ENCODE data around the gene PTER. TPM values are rescaled to one million over a fixed set of nuclear protein-coding genes. Genes with fewer than 3 reads are reported as not detected.

The PTER gene
- total RNA-seq, 4 donors from 2014 or later: 7.1 to 19.5 (median 12.8) TPM

DNA sequence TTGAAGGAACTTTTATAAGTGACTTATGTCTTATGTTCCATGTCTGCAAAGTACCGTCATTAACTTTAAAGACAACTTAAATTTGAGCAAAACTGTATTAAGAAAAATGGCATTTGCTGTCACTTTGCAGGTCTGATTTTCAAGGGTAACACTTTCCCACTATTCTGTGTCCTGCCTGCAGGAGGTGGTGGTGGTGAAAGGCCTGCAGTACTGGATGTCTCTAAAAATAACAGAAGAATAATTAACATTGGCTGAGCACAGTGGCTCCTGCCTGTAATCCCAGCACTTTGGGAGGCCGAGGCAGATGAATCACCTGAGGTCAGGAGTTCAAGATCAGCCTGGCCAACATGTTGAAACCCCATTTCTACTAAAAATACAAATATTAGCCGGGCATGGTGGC lies 13.2 kb upstream of the PTER start:
- TF ChIP-seq, protein P1, sequence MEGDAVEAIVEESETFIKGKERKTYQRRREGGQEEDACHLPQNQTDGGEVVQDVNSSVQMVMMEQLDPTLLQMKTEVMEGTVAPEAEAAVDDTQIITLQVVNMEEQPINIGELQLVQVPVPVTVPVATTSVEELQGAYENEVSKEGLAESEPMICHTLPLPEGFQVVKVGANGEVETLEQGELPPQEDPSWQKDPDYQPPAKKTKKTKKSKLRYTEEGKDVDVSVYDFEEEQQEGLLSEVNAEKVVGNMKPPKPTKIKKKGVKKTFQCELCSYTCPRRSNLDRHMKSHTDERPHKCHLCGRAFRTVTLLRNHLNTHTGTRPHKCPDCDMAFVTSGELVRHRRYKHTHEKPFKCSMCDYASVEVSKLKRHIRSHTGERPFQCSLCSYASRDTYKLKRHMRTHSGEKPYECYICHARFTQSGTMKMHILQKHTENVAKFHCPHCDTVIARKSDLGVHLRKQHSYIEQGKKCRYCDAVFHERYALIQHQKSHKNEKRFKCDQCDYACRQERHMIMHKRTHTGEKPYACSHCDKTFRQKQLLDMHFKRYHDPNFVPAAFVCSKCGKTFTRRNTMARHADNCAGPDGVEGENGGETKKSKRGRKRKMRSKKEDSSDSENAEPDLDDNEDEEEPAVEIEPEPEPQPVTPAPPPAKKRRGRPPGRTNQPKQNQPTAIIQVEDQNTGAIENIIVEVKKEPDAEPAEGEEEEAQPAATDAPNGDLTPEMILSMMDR (IDR thresholded peaks at IDR 0.05): no peak
- ATAC-seq (ENCODE audit: low FRiP score) (no peak), DNase-seq (ENCODE audit: low spot score) (no peak)

DNA sequence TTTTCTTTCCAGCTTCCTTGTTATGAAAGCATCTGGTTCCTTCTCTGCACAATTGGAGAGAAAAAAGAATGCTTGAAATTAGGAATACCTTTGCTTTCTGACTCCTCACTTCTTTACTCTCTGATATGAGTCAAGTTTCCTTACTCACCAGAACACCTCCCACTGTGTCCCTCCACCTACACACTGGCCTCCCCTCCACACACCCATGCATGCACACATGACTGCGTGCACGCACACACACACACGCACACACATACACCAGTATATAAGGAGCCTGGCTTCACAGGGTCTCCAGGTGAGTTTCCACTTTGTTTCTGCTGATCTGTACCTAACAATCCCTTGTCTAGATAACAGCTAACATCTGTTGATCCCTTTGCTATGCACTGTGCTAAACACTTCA lies 11.4 kb upstream of the PTER start:
- DNase-seq (ENCODE audit: low spot score) (no peak), ATAC-seq (ENCODE audit: low FRiP score) (no peak)
- TF ChIP-seq, protein P1 (IDR thresholded peaks at IDR 0.05): no peak

DNA sequence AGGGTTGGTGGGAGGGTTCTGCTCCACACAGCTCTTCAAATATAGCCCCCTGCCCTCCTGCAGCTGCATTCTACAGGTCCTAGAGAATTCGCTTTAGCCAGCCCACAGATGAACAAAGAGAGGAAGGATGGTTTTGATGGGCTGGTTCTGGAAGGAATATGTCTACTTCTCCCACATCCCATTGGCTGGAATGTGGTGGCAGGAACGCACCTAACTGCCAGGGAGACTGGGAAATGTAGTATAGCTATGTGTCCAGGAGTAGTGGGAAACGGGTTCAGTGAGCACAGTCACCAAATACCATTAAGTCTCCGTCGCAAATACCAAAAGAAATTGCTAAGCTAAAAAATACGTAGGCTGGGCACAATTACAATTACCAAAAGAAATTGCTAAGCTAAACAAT lies 7.3 kb upstream of the PTER start:
- DNase-seq (ENCODE audit: low spot score) (no peak), ATAC-seq (ENCODE audit: low FRiP score) (no peak)
- TF ChIP-seq, protein P1 (IDR thresholded peaks at IDR 0.05): no peak

DNA sequence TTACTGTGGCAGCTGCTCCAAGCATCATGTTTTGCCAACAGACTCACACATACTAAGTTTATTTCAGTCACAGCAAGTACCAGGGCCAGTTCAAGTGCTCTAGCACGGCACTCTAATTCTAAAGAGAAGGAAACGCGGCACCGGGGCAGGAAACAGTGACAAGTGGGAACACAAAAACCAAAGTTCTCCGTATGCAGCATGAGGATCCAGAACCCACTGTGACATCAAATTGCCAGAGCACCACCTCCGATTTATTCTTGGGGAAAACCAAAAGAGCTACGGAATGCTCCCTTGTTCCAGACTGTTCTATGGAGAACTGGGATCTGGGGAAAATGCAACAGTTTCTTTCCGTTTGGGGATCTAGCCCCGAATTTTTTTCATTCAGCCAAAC lies 448 bp upstream of the PTER start:
- TF ChIP-seq, protein P1 (IDR thresholded peaks at IDR 0.05): no peak
- no peak for DNase-seq (ENCODE audit: low spot score)
- no peak for ATAC-seq (ENCODE audit: low FRiP score)

DNA sequence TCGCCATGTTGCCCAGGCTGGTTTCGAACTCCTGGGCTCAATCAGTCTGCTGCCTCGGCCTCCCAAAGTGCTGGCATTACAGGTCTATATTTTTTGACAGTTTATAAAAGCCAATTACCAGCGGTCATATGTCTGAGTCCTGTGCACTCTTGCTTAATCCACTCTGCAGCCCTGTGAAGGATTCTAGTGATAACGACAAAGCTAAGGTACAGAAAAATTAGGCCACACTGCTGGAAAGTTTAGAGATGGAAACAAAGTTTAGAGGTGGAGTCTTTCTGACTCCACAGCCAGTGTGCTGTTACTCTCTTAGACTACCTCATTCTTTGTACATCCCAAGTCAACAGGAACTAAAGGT lies 707 bp downstream of the PTER start:
- DNase-seq (ENCODE audit: low spot score): no peak
- ATAC-seq (ENCODE audit: low FRiP score): no peak
- TF ChIP-seq, protein P1 (IDR thresholded peaks at IDR 0.05): no peak

DNA sequence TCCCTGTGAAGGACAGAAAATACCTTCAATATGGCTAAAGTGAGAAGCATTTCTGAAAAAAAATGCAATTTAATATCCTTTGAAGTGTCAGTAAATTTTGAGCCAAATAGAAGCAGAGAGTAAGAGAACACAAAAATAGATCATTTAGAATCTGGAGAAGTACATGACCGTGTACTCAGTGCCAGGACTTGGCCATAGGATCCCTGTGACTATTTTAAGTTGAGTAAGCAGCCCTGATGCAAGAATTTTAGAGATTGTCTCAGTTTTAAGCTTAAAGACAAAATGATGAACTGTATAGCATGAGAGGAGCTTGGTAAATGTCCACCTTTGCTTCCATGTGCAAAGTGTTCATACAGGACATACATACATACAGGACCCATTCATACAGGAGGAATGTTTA lies 2.5 kb downstream of the PTER start:
- no peak for ATAC-seq (ENCODE audit: low FRiP score)
- TF ChIP-seq, protein P1 (IDR thresholded peaks at IDR 0.05): no peak
- no peak for DNase-seq (ENCODE audit: low spot score)

DNA sequence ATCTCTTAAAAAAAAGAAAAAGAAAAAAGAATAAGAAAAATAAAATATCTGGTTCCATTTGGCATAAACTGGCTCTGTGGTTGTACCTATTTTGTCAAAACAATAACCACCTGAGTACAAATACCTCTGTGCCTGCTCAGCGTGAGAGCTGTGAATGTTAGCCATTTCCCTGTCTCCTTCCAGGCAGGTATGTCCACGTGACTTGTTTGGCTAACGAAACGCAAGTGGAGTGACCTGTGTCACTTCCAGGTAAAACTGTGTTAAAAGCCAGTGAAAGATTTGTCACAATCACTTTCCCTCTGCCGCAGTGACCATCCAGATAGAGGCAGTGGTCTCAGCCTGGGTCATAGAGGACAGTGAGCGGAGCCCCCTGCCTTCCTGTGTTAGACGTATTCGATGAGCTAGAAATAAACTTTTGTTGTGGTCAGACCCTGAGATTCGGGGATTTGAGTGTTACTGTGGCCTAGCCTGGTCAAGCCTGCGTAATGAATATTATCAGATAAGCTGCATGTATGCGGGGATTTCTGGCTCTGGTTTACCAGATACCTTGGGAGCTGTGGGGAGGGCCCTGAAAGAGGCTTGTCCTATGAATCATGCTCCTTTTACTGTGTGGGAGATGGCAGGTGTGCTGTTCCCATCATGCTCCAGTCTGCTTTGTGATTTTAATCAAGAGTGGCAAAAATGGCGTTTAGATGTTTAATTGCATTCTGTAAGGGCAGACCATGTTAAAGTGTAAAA lies 3.8 kb downstream of the PTER start:
- TF ChIP-seq, protein P1 (IDR thresholded peaks at IDR 0.05): no peak
- no peak for DNase-seq (ENCODE audit: low spot score)
- no peak for ATAC-seq (ENCODE audit: low FRiP score)

Measured in omental fat pad (tissue), 4 donors.